HepG2 (cell line): Measurements from ENCODE around the gene CLDN15. TPM values are rescaled to one million over a fixed set of nuclear protein-coding genes. Genes with fewer than 3 reads are reported as not detected.
A peak's percentile ranks its signal among the peaks of the same experiment; 100 is the strongest.

Experiments used
- ARID2 ChIP-seq: sonication (generic); formaldehyde crosslinking; IDR thresholded peaks from 2 replicates; pipeline ENCODE4 v1.8.1; 2022; ENCODE audit warnings: mild to moderate bottlenecking, missing genetic modification reagents, borderline replicate concordance
- ASH2L ChIP-seq: fragments of 300-600, 200-600 bp; sonication (generic); IDR thresholded peaks from 2 replicates; pipeline ENCODE4 v1.7.0; 2017; ENCODE audit warnings: low read depth, mild to moderate bottlenecking, moderate library complexity, mixed read lengths, low read length; ENCODE audit not compliant: insufficient read length
- DMAP1 ChIP-seq: IDR thresholded peaks from 2 replicates; pipeline ENCODE4 v1.6.1; 2016
- FOXA1 ChIP-seq, 2 experiments: fragments of 450-650 bp in 1 of 2; sonication (generic) in 1 of 2; formaldehyde crosslinking in 1 of 2; IDR thresholded peaks; 2 replicates each; pipeline versions ENCODE4 v1.4.0 to v1.6.1; 2016 to 2020; ENCODE audit warnings: missing genetic modification reagents in 1 of 2
- HNF4G ChIP-seq, 2 experiments: sonication (generic) in 1 of 2; formaldehyde crosslinking in 1 of 2; IDR thresholded peaks; 2 replicates each; pipeline versions ENCODE4 v1.4.0 to v1.6.1; 2011 to 2020; ENCODE audit warnings: borderline replicate concordance in 2 of 2, low read depth in 2 of 2, mild to moderate bottlenecking in 2 of 2, low read length in 1 of 2, missing genetic modification reagents in 1 of 2, moderate library complexity in 1 of 2
- MNT ChIP-seq: fragments of 450-650 bp; IDR thresholded peaks from 2 replicates; pipeline ENCODE4 v1.6.1; 2016
- RORA ChIP-seq: sonication (generic); formaldehyde crosslinking; IDR thresholded peaks from 2 replicates; pipeline ENCODE4 v1.5.0; 2020; ENCODE audit warnings: mild to moderate bottlenecking, missing genetic modification reagents, moderate library complexity
- TAF15 ChIP-seq: fragments of 200-400 bp; formaldehyde crosslinking; IDR thresholded peaks from one replicate; pipeline ENCODE4 v1.6.1; 2018; ENCODE audit warnings: mild to moderate bottlenecking, low read depth, low read length; ENCODE audit not compliant: poor library complexity, severe bottlenecking
- ZGPAT ChIP-seq: IDR thresholded peaks from 2 replicates; pipeline ENCODE4 v1.6.1; 2016; ENCODE audit warnings: mild to moderate bottlenecking
- ZIK1 ChIP-seq: sonication (generic); formaldehyde crosslinking; IDR thresholded peaks from 2 replicates; pipeline ENCODE4 v1.5.0; 2020; ENCODE audit warnings: mild to moderate bottlenecking, low read depth, missing genetic modification reagents, borderline replicate concordance
- ZNF225 ChIP-seq: sonication (generic); formaldehyde crosslinking; IDR thresholded peaks from 2 replicates; pipeline ENCODE4 v1.4.0; 2020; ENCODE audit warnings: mild to moderate bottlenecking, missing genetic modification reagents
- ZNF256 ChIP-seq: sonication (generic); formaldehyde crosslinking; conservative IDR thresholded peaks from 2 replicates; pipeline ENCODE4 v1.4.0; 2020; ENCODE audit warnings: missing genetic modification reagents
- ZNF350 ChIP-seq: sonication (generic); formaldehyde crosslinking; IDR thresholded peaks from 2 replicates; pipeline ENCODE4 v1.4.0; 2020; ENCODE audit warnings: mild to moderate bottlenecking, low read depth, missing genetic modification reagents, borderline replicate concordance
- ZNF512B ChIP-seq: sonication (generic); formaldehyde crosslinking; IDR thresholded peaks from 2 replicates; pipeline ENCODE4 v1.5.1; 2020; ENCODE audit warnings: missing genetic modification reagents, mild to moderate bottlenecking, borderline replicate concordance
- ZNF547 ChIP-seq: sonication (generic); formaldehyde crosslinking; IDR thresholded peaks from 2 replicates; pipeline ENCODE4 v1.5.1; 2020; ENCODE audit warnings: mild to moderate bottlenecking, missing genetic modification reagents
- ZNF678 ChIP-seq: sonication (generic); formaldehyde crosslinking; IDR thresholded peaks from 2 replicates; pipeline ENCODE4 v1.4.0; 2020; ENCODE audit warnings: mild to moderate bottlenecking, missing genetic modification reagents
- ZNF792 ChIP-seq: IDR thresholded peaks from 2 replicates; pipeline ENCODE4 v1.6.1; 2016
- ZNF800 ChIP-seq: sonication (generic); formaldehyde crosslinking; IDR thresholded peaks from 2 replicates; pipeline ENCODE4 v1.4.0; 2020; ENCODE audit warnings: missing genetic modification reagents
- ZNF878 ChIP-seq: sonication (generic); formaldehyde crosslinking; IDR thresholded peaks from 2 replicates; pipeline ENCODE4 v1.8.1; 2023; ENCODE audit warnings: mild to moderate bottlenecking, missing genetic modification reagents, moderate library complexity
- polyA plus RNA-seq, 8 experiments: library from polyadenylated mRNA; depleted of rRNA in 3 of 8; stranded (reverse) in 7 of 8; unstranded in 1 of 8; fragments of >200 nt; fragmentation: Illumina TruSeq in 4 of 8; extraction: Trizol in 4 of 8; gene quantifications; 2 replicates each; pipeline versions ENCODE4 v1.2.1 to v1.2.3, GENCODE V29; 2011 to 2016; ENCODE audit warnings: low read depth in 4 of 8, missing spikeins in 1 of 8, mixed read lengths in 1 of 8; ENCODE audit not compliant: insufficient read depth in 1 of 8
- total RNA-seq, 5 experiments: library from RNA; depleted of rRNA; stranded (reverse); fragments of >200 nt; fragmentation: Illumina TruSeq; extraction: Trizol; gene quantifications; 2 replicates each; pipeline ENCODE4 v1.2.3, GENCODE V29; 2016; ENCODE audit warnings: low read depth in 1 of 5

CLDN15 gene
- total and polyA plus RNA-seq, 2 of the 13 experiments (the other 11 are each of a cell fraction or from before 2014, with no cell fraction given), result 7.1 to 17.8 TPM

GRCh38 chr7:101201695-101202602, 35.7 kb downstream of the CLDN15 start (continued):
- TF ChIP-seq ZNF225 (CRISPR knock-in tag) (peak; percentile 47; the same call in 1 of the 2 replicates), ZNF792 (CRISPR knock-in tag) (peak; percentile 30; the same call in 1 of the 2 replicates), TAF15 (no peak), DMAP1 (CRISPR knock-in tag) (peak; percentile 50), RORA (CRISPR knock-in tag) (no peak), ZNF512B (CRISPR knock-in tag) (0 out of 2 replicates have a peak, but pooled peaks have one; percentile 61), ZNF678 (CRISPR knock-in tag) (no peak; the same call in 1 of the 2 replicates), HNF4G (IDR thresholded peaks at IDR 0.05; ENCODE audit: borderline replicate concordance, low read depth, low read length) (peak; percentile 48; the same call in 1 of the 2 replicates), HNF4G (CRISPR knock-in tag; IDR thresholded peaks at IDR 0.05; ENCODE audit: borderline replicate concordance, low read depth) (peak; percentile 76), FOXA1 (IDR thresholded peaks at IDR 0.05) (no peak), FOXA1 (CRISPR knock-in tag; IDR thresholded peaks at IDR 0.05) (0 out of 2 replicates have a peak, but pooled peaks have one; percentile 15), MNT (no peak), ZIK1 (CRISPR knock-in tag) (no peak; the same call in 1 of the 2 replicates), ZNF350 (CRISPR knock-in tag) (peak; percentile 25; the same call in 1 of the 2 replicates), ARID2 (peak; percentile 48; the same call in 1 of the 2 replicates), ZNF547 (CRISPR knock-in tag) (no peak), ZNF800 (peak; percentile 67; the same call in 1 of the 2 replicates), ZGPAT (peak; percentile 58; the same call in 1 of the 2 replicates), ASH2L (peak; percentile 39), ZNF878 (CRISPR knock-in tag) (0 out of 2 replicates have a peak, but pooled peaks have one; percentile 42), ZNF256 (CRISPR knock-in tag) (no peak)
